ENCODE results near the gene LAIR2. TPM values are rescaled to one million over a fixed set of nuclear protein-coding genes. Genes with fewer than 3 reads are reported as not detected.

LAIR2 gene, protein sequence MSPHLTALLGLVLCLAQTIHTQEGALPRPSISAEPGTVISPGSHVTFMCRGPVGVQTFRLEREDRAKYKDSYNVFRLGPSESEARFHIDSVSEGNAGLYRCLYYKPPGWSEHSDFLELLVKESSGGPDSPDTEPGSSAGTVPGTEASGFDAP
- not detected in 2 replicates for total RNA-seq
- not detected in 2 replicates for polyA plus RNA-seq
- polyA plus RNA-seq (2012): not detected in 2 replicates
- not detected in 2 replicates for polyA minus RNA-seq (ENCODE audit: low replicate concordance)

DNA sequence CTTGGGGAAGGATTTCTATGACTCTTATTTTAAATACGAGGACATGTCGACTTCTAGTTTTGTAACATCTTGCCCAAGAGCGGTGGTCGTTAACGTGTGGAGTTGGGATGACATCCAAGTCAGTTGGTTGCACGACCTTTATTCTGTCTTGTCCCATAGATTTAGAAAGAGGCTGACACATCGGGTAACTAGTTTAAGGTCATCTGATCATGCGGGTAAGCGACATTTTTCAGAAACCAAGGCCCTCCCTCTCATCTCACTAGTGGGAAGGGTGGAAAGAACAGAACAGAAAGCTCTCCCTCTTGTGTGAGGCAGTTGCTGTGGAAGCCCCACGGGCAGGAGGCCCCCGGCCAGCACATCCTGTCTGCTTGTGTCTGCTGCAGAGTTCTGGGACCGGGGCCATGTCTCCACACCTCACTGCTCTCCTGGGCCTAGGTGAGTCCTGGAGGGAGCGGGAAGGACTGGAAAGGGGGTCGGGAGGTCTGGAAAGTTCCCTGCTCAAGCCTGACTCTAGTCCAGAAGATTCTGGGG is at the start of gene LAIR2:
Gene LAIR2 (plus strand): TSS at position 314 of the 531 bp plus-strand sequence. CDS start 88 bp downstream, at position 402.
- H4K20me1 ChIP-seq (ENCODE audit: control insufficient read depth, extremely low read depth, insufficient read depth, low read length): no peaks in the 10 kb centered on the region
- no peaks in the 10 kb centered on the region for H3K27me3 ChIP-seq (ENCODE audit: control insufficient read depth, insufficient read depth, low read length)
- H2AFZ ChIP-seq (ENCODE audit: low read length): no peak within 1 kb of the TSS
- H3K4me3 ChIP-seq (replicated peaks in 1 of 4; ENCODE audit: control extremely low read depth in 1 of 4, insufficient read depth in 1 of 4, low read depth in 3 of 4, low read length in 4 of 4): no peak within 1 kb of the TSS
- no peak within 1 kb of the TSS for H3K27ac ChIP-seq (ENCODE audit: insufficient read depth, low read length)
- no peaks in the 10 kb centered on the region for H3K36me3 ChIP-seq (ENCODE audit: control insufficient read depth, insufficient read depth, low read length)
- DNase-seq (ENCODE audit: low read depth in 2 of 2): no peak
- no peaks in the 10 kb centered on the region for H3K4me1 ChIP-seq (ENCODE audit: control insufficient read depth, extremely low read depth, insufficient read depth, low read length)
- no peak within 1 kb of the TSS for H3K9ac ChIP-seq (ENCODE audit: insufficient read depth, low read length)
- H3K4me2 ChIP-seq (ENCODE audit: extremely low read depth, insufficient read depth, low read length): no peak within 1 kb of the TSS
- no peak for TF ChIP-seq EZH2 (IDR thresholded peaks at IDR 0.05; ENCODE audit: low read length, missing control alignments)
- TF ChIP-seq, protein P1, sequence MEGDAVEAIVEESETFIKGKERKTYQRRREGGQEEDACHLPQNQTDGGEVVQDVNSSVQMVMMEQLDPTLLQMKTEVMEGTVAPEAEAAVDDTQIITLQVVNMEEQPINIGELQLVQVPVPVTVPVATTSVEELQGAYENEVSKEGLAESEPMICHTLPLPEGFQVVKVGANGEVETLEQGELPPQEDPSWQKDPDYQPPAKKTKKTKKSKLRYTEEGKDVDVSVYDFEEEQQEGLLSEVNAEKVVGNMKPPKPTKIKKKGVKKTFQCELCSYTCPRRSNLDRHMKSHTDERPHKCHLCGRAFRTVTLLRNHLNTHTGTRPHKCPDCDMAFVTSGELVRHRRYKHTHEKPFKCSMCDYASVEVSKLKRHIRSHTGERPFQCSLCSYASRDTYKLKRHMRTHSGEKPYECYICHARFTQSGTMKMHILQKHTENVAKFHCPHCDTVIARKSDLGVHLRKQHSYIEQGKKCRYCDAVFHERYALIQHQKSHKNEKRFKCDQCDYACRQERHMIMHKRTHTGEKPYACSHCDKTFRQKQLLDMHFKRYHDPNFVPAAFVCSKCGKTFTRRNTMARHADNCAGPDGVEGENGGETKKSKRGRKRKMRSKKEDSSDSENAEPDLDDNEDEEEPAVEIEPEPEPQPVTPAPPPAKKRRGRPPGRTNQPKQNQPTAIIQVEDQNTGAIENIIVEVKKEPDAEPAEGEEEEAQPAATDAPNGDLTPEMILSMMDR (conservative IDR thresholded peaks at IDR 0.05 in 1 of 2, IDR thresholded peaks at IDR 0.05 in 1 of 2; ENCODE audit: low read depth in 1 of 2, low read length in 2 of 2): no peak
- H3K9me3 ChIP-seq (ENCODE audit: control insufficient read depth, insufficient read depth, low read depth, low read length): no peaks in the 10 kb centered on the region
- H3K79me2 ChIP-seq (ENCODE audit: control insufficient read depth, insufficient read depth, low read length): no peaks in the 10 kb centered on the region

DNA sequence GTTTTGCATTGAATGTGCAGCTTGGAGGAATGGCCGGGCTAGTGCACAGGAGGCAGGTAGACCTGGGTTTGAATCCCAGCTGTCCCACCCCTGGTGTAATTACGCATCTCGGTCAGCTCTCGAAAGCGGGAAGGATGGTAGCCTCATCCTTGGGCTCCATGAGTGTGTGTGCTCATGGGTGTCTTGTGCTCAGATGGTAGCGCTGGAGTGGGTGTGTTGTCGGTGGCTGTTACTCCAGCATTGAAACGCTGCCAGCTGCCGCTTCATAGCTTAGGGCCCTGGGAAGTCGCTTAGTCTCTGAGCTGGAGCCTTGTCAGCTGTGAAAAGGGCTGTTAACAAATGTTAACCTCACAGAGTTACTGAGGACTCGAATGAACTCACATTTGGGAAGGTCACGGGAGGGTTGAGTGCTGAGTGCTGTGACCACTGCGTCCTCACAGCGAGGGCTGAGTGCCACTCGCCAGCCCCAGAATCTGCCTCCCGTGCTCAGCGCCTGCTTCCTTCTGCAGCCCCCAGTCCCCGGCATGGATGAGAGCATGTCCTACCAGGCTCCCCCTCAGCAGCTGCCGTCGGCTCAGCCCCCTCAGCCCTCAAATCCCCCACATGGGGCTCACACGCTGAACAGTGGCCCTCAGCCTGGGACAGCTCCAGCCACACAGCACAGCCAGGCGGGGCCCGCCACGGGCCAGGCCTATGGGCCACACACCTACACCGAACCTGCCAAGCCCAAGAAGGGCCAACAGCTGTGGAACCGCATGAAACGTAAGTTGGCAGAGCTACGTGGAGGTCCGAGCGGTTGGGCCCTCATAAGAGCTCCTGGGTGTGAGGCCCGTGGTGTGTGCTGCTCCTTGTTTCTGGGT is 48.5 kb upstream of the LAIR2 start:
- peaks cover 78% of the 10 kb centered on the region for H3K79me2 ChIP-seq (ENCODE audit: control insufficient read depth, insufficient read depth, low read length)
- H2AFZ ChIP-seq (ENCODE audit: low read length): no peak overlapping the region
- no peak overlapping the region for H3K4me2 ChIP-seq (ENCODE audit: extremely low read depth, insufficient read depth, low read length)
- H3K9me3 ChIP-seq (ENCODE audit: control insufficient read depth, insufficient read depth, low read depth, low read length): no peaks in the 10 kb centered on the region
- no peak overlapping the region for H3K9ac ChIP-seq (ENCODE audit: insufficient read depth, low read length)
- no peak overlapping the region for H3K27ac ChIP-seq (ENCODE audit: insufficient read depth, low read length)
- DNase-seq (ENCODE audit: low read depth in 2 of 2): no peak
- peaks cover 7% of the 10 kb centered on the region for H3K4me1 ChIP-seq (ENCODE audit: control insufficient read depth, extremely low read depth, insufficient read depth, low read length)
- TF ChIP-seq, protein P1 (conservative IDR thresholded peaks at IDR 0.05 in 1 of 2, IDR thresholded peaks at IDR 0.05 in 1 of 2; ENCODE audit: low read depth in 1 of 2, low read length in 2 of 2): no peak
- no peak for TF ChIP-seq EZH2 (IDR thresholded peaks at IDR 0.05; ENCODE audit: low read length, missing control alignments)
- H4K20me1 ChIP-seq (ENCODE audit: control insufficient read depth, extremely low read depth, insufficient read depth, low read length): no peaks in the 10 kb centered on the region
- no peak overlapping the region for H3K4me3 ChIP-seq (replicated peaks in 1 of 4; ENCODE audit: control extremely low read depth in 1 of 4, insufficient read depth in 1 of 4, low read depth in 3 of 4, low read length in 4 of 4)
- H3K27me3 ChIP-seq (ENCODE audit: control insufficient read depth, insufficient read depth, low read length): no peaks in the 10 kb centered on the region
- H3K36me3 ChIP-seq (ENCODE audit: control insufficient read depth, insufficient read depth, low read length): peaks cover 60% of the 10 kb centered on the region
